Kidney epithelial cell (primary cell): ENCODE data around the gene UTP18. TPM values are rescaled to one million over a fixed set of nuclear protein-coding genes. Genes with fewer than 3 reads are reported as not detected.

ENCODE experiments used
- DNase-seq: peaks from one replicate; pipeline ENCODE4 v3.0.0-alpha.2; 2010; ENCODE audit warnings: low read depth
- H3K27me3 ChIP-seq: 2 replicates; pipeline ENCODE4 v1.6.0; 2011; ENCODE audit warnings: low read length; ENCODE audit not compliant: control insufficient read depth, insufficient read depth
- H3K36me3 ChIP-seq: 2 replicates; pipeline ENCODE4 v1.5.1; 2011; ENCODE audit warnings: low read length; ENCODE audit not compliant: control insufficient read depth, insufficient read depth
- H3K4me3 ChIP-seq: 2 replicates; pipeline ENCODE4 v1.5.1; 2011; ENCODE audit warnings: low read depth, mild to moderate bottlenecking, control low read depth, low read length
- total RNA-seq: library from RNA; depleted of rRNA; stranded (reverse); fragments of >200 nt; gene quantifications from 2 replicates; pipeline ENCODE4 v1.2.3, GENCODE V29; 2015
- TF ChIP-seq, protein P1 (sequence below): IDR thresholded peaks from 2 replicates; pipeline ENCODE4 v1.5.1; 2011; ENCODE audit warnings: mild to moderate bottlenecking, moderate library complexity, low read length, control low read depth, inconsistent platforms; ENCODE audit not compliant: insufficient read depth, poor library complexity, severe bottlenecking

The UTP18 gene
- total RNA-seq, 1 donor from 2014 or later, result 43.1 TPM

DNA sequence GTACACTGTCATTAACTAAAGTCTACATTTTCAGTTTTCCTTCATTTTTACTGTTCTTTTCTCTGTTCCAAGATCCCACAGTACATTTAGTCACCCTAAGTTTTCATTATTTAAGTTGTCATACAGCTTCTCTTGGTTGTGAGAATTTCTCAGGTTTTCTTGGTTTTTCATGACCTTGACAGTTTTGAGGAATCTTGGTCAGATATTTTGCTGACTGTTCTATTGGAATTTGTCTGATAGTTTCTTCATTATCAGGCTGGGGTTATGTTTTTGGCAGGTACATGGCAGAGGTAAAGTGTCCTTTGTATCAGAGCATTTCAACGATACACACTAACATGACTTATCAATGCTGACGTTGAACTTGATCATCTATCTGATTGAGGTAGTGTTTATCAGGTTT lies 20.1 kb upstream of the UTP18 start:
- Histone ChIP-seq H3K4me3 (no peak overlapping the region), H3K36me3 (no peaks in the 10 kb centered on the region), H3K27me3 (no peaks in the 10 kb centered on the region)
- no peak for DNase-seq
- TF ChIP-seq, protein P1, sequence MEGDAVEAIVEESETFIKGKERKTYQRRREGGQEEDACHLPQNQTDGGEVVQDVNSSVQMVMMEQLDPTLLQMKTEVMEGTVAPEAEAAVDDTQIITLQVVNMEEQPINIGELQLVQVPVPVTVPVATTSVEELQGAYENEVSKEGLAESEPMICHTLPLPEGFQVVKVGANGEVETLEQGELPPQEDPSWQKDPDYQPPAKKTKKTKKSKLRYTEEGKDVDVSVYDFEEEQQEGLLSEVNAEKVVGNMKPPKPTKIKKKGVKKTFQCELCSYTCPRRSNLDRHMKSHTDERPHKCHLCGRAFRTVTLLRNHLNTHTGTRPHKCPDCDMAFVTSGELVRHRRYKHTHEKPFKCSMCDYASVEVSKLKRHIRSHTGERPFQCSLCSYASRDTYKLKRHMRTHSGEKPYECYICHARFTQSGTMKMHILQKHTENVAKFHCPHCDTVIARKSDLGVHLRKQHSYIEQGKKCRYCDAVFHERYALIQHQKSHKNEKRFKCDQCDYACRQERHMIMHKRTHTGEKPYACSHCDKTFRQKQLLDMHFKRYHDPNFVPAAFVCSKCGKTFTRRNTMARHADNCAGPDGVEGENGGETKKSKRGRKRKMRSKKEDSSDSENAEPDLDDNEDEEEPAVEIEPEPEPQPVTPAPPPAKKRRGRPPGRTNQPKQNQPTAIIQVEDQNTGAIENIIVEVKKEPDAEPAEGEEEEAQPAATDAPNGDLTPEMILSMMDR, result no peak

- DNase-seq, result no peak
- Histone ChIP-seq H3K36me3 (no peaks in the 10 kb centered on the region), H3K27me3 (no peaks in the 10 kb centered on the region), H3K4me3 (no peak overlapping the region)
- TF ChIP-seq, protein P1, result no peak
These were observed 16.3 kb upstream of the UTP18 start for GRCh38 chr17:51244041-51244440.

DNA sequence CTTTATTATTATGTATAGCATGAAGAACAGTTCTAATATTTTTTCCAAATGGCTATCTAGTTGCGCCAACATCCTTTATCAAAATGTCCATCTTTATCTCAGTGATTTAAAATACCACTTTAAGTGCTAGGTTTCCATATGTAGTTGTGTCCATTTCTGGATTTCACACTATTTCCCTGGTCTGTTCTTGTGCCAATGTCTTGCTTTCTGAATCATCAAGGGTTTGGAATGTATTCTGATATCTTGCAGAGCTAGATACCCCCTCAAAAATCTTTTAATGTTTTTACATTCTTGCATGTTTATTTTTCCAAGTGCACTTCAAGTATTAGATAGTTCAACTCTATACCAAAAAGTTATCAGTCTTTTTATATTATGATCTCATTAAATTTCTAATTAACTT lies 14.8 kb upstream of the UTP18 start:
- TF ChIP-seq, protein P1, result no peak

GRCh38 chr17:51250314-51250840 lies 10.0 kb upstream of the UTP18 start:
- Histone ChIP-seq H3K36me3 (no peaks in the 10 kb centered on the region), H3K4me3 (no peak overlapping the region), H3K27me3 (no peaks in the 10 kb centered on the region)
- DNase-seq, result no peak
- TF ChIP-seq, protein P1, result no peak

More for the DNA sequence above, 14.8 kb upstream of the UTP18 start:
- H3K27me3 ChIP-seq, result no peaks in the 10 kb centered on the region
- no peaks in the 10 kb centered on the region for H3K36me3 ChIP-seq
- H3K4me3 ChIP-seq, result no peak overlapping the region
- no peak for DNase-seq

- H3K4me3 ChIP-seq, result no peak overlapping the region
- no peaks in the 10 kb centered on the region for H3K36me3 ChIP-seq
- DNase-seq, result no peak
- H3K27me3 ChIP-seq, result no peaks in the 10 kb centered on the region
- TF ChIP-seq, protein P1, result no peak
These were observed 9.3 kb upstream of the UTP18 start for GRCh38 chr17:51251010-51251409.

DNA sequence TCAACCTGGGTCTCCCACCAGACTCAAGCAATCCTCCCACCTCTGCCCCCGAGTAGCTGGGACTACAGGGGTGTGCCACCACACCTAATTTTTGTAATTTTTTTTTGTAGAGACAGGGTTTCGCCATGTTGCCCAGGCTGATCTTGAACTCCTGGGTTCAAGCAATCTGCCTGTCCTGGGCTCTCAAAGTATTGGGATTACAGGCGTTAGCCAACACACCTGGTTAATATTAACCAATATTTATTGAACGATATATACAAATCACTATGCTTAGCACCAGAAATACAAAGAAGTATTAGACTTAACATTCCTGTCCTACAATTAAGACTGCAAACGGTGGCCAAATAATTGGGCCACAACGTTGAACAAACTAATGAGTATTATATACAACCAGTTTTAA lies 4.7 kb upstream of the UTP18 start:
- H3K4me3 ChIP-seq, result no peak overlapping the region
- no peaks in the 10 kb centered on the region for H3K36me3 ChIP-seq
- TF ChIP-seq, protein P1, result no peak
- no peak for DNase-seq
- no peaks in the 10 kb centered on the region for H3K27me3 ChIP-seq
